Stimulated activated CD4-positive, alpha-beta T cell treated with anti-CD3 and anti-CD28 coated beads, TNF-alpha, amount 100 ng/mL, for 4 hours (primary cell): Measurements from ENCODE around the gene TCEAL8.
"Not testable (repeated sequence)": the region's sequence is repeated elsewhere in the genome, so short reads cannot be mapped to it uniquely, and the experiment has no call there.

Experiments
- DNase-seq, 3 experiments: peaks; one replicate each; pipeline ENCODE4 v3.0.0-alpha.2; 2020; ENCODE audit warnings: low read depth in 3 of 3

The TCEAL8 gene

GRCh38 chrX:103254921-103255493, at the start of gene TCEAL8:
Gene TCEAL8 (minus strand): TSS chrX:103255155. CDS start chrX:103253979, 1,176 bp downstream.
- peak; percentile 13 to 25 (median 23) for DNase-seq

- DNase-seq = no peak
Measured at GRCh38 chrX:103304705-103305104, 49.8 kb upstream of the TCEAL8 start.

- no peak for DNase-seq
Measured at GRCh38 chrX:103293118-103293517, 38.2 kb upstream of the TCEAL8 start.

GRCh38 chrX:103279624-103280023, 24.7 kb upstream of the TCEAL8 start:
- no peak for DNase-seq

- no peak for DNase-seq
Measured at GRCh38 chrX:103276581-103277002, 21.6 kb upstream of the TCEAL8 start, which contains the start of gene TCEAL5. Gene TCEAL5 (minus strand): TSS chrX:103276750. CDS start chrX:103274563, 2,187 bp downstream.

GRCh38 chrX:103275947-103276567, 21.1 kb upstream of the TCEAL8 start:
- no peak for DNase-seq

GRCh38 chrX:103274284-103274683, 19.3 kb upstream of the TCEAL8 start:
- DNase-seq = no peak

- no peak for DNase-seq
Measured at GRCh38 chrX:103258275-103258674, 3.3 kb upstream of the TCEAL8 start.

GRCh38 chrX:103256651-103257050, 1.7 kb upstream of the TCEAL8 start:
- no peak for DNase-seq

GRCh38 chrX:103254171-103254824, 657 bp downstream of the TCEAL8 start:
- no peak for DNase-seq

GRCh38 chrX:103253608-103254007, 1.3 kb downstream of the TCEAL8 start:
- DNase-seq = no peak

GRCh38 chrX:103250977-103251376, 4.0 kb downstream of the TCEAL8 start:
- no peak for DNase-seq

GRCh38 chrX:103249805-103250204, 5.2 kb downstream of the TCEAL8 start:
- no peak for DNase-seq

GRCh38 chrX:103248553-103248952, 6.4 kb downstream of the TCEAL8 start:
- DNase-seq = no peak

- DNase-seq = no peak
Measured at GRCh38 chrX:103240155-103240554, 14.8 kb downstream of the TCEAL8 start.

- no peak for DNase-seq
Measured at GRCh38 chrX:103236296-103236695, 18.7 kb downstream of the TCEAL8 start.

GRCh38 chrX:103235608-103236007, 19.3 kb downstream of the TCEAL8 start:
- DNase-seq = not testable (repeated sequence)

GRCh38 chrX:103234869-103235268, 20.1 kb downstream of the TCEAL8 start:
- DNase-seq = no peak

GRCh38 chrX:103233263-103233662, 21.7 kb downstream of the TCEAL8 start:
- no peak for DNase-seq

GRCh38 chrX:103225918-103226317, 29.0 kb downstream of the TCEAL8 start:
- DNase-seq = not testable (repeated sequence)

- DNase-seq = no peak
Measured at GRCh38 chrX:103220511-103221323, 34.2 kb downstream of the TCEAL8 start.

- peak in 1 of 3 experiments; percentile 6 for DNase-seq
Measured at GRCh38 chrX:103215425-103215991, 39.4 kb downstream of the TCEAL8 start.
